ENCODE measurements around the gene SLC27A5.
"Not testable (repeated sequence)": the region's sequence is repeated elsewhere in the genome, so short reads cannot be mapped to it uniquely, and the experiment has no call there.

SLC27A5 gene

GRCh38 chr19:58549664-58550361 lies 38.0 kb upstream of the SLC27A5 start:
- DNase-seq: no peak

GRCh38 chr19:58548859-58549663 lies 37.3 kb upstream of the SLC27A5 start:
- no peak for DNase-seq

- DNase-seq: no peak
Measured at GRCh38 chr19:58547323-58548312, 35.8 kb upstream of the SLC27A5 start.

GRCh38 chr19:58546019-58546530 lies 34.3 kb upstream of the SLC27A5 start:
- DNase-seq: no peak

- DNase-seq: no peak
Measured at GRCh38 chr19:58545286-58546018, 33.7 kb upstream of the SLC27A5 start.

GRCh38 chr19:58544591-58545285 lies 32.9 kb upstream of the SLC27A5 start:
- no peak for DNase-seq

GRCh38 chr19:58543826-58544590 lies 32.2 kb upstream of the SLC27A5 start, which contains the start of gene TRIM28:
TSS of gene TRIM28 (plus strand) at chr19:58544064. CDS start at chr19:58544758, 694 bp downstream.
- DNase-seq: no peak

- not testable (repeated sequence) for DNase-seq
Measured at GRCh38 chr19:58542641-58543372, 31.0 kb upstream of the SLC27A5 start.

- DNase-seq: not testable (repeated sequence)
Measured at GRCh38 chr19:58539169-58539559, 27.4 kb upstream of the SLC27A5 start.

- DNase-seq: peak; percentile 88
Measured at GRCh38 chr19:58538257-58539168, 26.7 kb upstream of the SLC27A5 start.

GRCh38 chr19:58536852-58537798 lies 25.3 kb upstream of the SLC27A5 start:
- no peak for DNase-seq

GRCh38 chr19:58535857-58536256 lies 24.1 kb upstream of the SLC27A5 start:
- DNase-seq: no peak

GRCh38 chr19:58531034-58531840 lies 19.4 kb upstream of the SLC27A5 start:
- no peak for DNase-seq

GRCh38 chr19:58529405-58529804 lies 17.6 kb upstream of the SLC27A5 start:
- no peak for DNase-seq

- DNase-seq: no peak
Measured at GRCh38 chr19:58522709-58523108, 10.9 kb upstream of the SLC27A5 start.

GRCh38 chr19:58521651-58522050 lies 9.9 kb upstream of the SLC27A5 start:
- no peak for DNase-seq

- DNase-seq: no peak
Measured at GRCh38 chr19:58520257-58520599, 8.4 kb upstream of the SLC27A5 start.
